Measurements from ENCODE around the gene DST.

The DST gene

GRCh38 chr6:56555438-56555872 lies 87.2 kb downstream of the DST start:
- no peak overlapping the region for H3K4me3 ChIP-seq (replicated peaks in 1 of 2; ENCODE audit: low read depth in 2 of 2, low read length in 2 of 2)
- DNase-seq (ENCODE audit: low read depth in 2 of 2) = peak; percentile 50 to 82
- no peak for TF ChIP-seq CTCF (IDR thresholded peaks at IDR 0.05; ENCODE audit: low read depth, low read length)

- peak; percentile 22 to 59 for DNase-seq (ENCODE audit: low read depth in 2 of 2)
- no peak overlapping the region for H3K4me3 ChIP-seq (replicated peaks in 1 of 2; ENCODE audit: low read depth in 2 of 2, low read length in 2 of 2)
- no peak for TF ChIP-seq CTCF (IDR thresholded peaks at IDR 0.05; ENCODE audit: low read depth, low read length)
Measured at GRCh38 chr6:56552187-56553130, 90.2 kb downstream of the DST start.

GRCh38 chr6:56551409-56552120 lies 91.1 kb downstream of the DST start:
- no peak for TF ChIP-seq CTCF (IDR thresholded peaks at IDR 0.05; ENCODE audit: low read depth, low read length)
- no peak overlapping the region for H3K4me3 ChIP-seq (replicated peaks in 1 of 2; ENCODE audit: low read depth in 2 of 2, low read length in 2 of 2)
- no peak for DNase-seq (ENCODE audit: low read depth in 2 of 2)

GRCh38 chr6:56550301-56550700 lies 92.4 kb downstream of the DST start:
- peak in 1 of 2 donors; percentile 33 for DNase-seq (ENCODE audit: low read depth in 2 of 2)
- no peak overlapping the region for H3K4me3 ChIP-seq (replicated peaks in 1 of 2; ENCODE audit: low read depth in 2 of 2, low read length in 2 of 2)
- TF ChIP-seq CTCF (IDR thresholded peaks at IDR 0.05; ENCODE audit: low read depth, low read length) = no peak

- peak; percentile 23 for TF ChIP-seq CTCF (IDR thresholded peaks at IDR 0.05; ENCODE audit: low read depth, low read length)
- H3K4me3 ChIP-seq (replicated peaks in 1 of 2; ENCODE audit: low read depth in 2 of 2, low read length in 2 of 2) = no peak overlapping the region
- DNase-seq (ENCODE audit: low read depth in 2 of 2) = peak; percentile 33 to 36
Measured at GRCh38 chr6:56549014-56549413, 93.7 kb downstream of the DST start.

- DNase-seq (ENCODE audit: low read depth in 2 of 2) = no peak
- no peak overlapping the region for H3K4me3 ChIP-seq (replicated peaks in 1 of 2; ENCODE audit: low read depth in 2 of 2, low read length in 2 of 2)
- TF ChIP-seq CTCF (IDR thresholded peaks at IDR 0.05; ENCODE audit: low read depth, low read length) = no peak
Measured at GRCh38 chr6:56547687-56548086, 95.0 kb downstream of the DST start.

Data from cardiac fibroblast (primary cell).